GM12875 (cell line): ENCODE results near the gene SLC46A1.
A peak's percentile ranks its signal among the peaks of the same experiment; 100 is the strongest.

ENCODE experiments used
- H3K4me3 ChIP-seq: one replicate; pipeline ENCODE4 v1.5.1; 2011; ENCODE audit warnings: low read depth, low read length, control low read depth
- TF ChIP-seq, protein P1 (sequence below): IDR thresholded peaks from 2 replicates; pipeline ENCODE4 v1.5.1; 2011; ENCODE audit warnings: low read depth, mild to moderate bottlenecking, control low read depth, inconsistent platforms, low read length, moderate library complexity, borderline replicate concordance; ENCODE audit not compliant: insufficient read depth

SLC46A1 gene

DNA sequence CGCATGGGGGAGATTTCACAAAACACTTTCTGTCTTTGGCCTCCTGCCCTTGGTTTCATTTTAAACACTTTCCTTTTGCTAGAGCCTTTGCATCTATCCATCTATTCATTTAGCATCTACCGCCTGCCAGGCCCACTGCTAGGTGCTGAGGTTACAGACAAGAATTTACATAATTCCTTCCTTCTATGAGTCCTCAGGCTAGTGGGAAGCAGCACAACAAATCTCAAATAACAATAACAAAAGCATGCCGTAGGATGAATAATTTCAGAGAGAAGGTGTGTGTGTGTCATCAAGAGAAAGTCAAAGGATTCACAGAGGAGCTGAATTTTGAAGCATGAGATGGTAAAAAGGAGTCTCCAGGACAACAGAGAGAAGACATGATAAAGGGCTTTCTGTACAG lies 6.1 kb upstream of the SLC46A1 start:
- no peak overlapping the region for H3K4me3 ChIP-seq
- TF ChIP-seq, protein P1, sequence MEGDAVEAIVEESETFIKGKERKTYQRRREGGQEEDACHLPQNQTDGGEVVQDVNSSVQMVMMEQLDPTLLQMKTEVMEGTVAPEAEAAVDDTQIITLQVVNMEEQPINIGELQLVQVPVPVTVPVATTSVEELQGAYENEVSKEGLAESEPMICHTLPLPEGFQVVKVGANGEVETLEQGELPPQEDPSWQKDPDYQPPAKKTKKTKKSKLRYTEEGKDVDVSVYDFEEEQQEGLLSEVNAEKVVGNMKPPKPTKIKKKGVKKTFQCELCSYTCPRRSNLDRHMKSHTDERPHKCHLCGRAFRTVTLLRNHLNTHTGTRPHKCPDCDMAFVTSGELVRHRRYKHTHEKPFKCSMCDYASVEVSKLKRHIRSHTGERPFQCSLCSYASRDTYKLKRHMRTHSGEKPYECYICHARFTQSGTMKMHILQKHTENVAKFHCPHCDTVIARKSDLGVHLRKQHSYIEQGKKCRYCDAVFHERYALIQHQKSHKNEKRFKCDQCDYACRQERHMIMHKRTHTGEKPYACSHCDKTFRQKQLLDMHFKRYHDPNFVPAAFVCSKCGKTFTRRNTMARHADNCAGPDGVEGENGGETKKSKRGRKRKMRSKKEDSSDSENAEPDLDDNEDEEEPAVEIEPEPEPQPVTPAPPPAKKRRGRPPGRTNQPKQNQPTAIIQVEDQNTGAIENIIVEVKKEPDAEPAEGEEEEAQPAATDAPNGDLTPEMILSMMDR = no peak

DNA sequence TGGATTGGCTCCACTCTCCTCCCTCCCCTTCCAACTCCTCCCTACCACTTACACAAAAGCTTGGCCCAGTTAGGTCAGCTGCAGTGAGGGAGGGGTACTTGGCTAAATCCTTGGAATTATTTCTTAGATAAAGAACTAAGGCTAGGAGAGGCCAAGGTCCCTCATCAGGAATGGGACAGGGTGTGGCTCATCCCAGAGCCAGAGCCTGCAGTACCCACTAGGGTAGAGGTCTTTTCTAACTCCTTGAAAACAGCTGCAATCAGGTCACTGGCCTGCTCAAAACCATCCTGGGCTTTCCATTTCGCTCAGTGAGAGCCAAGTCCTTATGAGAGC lies 1.9 kb upstream of the SLC46A1 start:
- TF ChIP-seq, protein P1 = no peak
- no peak overlapping the region for H3K4me3 ChIP-seq

DNA sequence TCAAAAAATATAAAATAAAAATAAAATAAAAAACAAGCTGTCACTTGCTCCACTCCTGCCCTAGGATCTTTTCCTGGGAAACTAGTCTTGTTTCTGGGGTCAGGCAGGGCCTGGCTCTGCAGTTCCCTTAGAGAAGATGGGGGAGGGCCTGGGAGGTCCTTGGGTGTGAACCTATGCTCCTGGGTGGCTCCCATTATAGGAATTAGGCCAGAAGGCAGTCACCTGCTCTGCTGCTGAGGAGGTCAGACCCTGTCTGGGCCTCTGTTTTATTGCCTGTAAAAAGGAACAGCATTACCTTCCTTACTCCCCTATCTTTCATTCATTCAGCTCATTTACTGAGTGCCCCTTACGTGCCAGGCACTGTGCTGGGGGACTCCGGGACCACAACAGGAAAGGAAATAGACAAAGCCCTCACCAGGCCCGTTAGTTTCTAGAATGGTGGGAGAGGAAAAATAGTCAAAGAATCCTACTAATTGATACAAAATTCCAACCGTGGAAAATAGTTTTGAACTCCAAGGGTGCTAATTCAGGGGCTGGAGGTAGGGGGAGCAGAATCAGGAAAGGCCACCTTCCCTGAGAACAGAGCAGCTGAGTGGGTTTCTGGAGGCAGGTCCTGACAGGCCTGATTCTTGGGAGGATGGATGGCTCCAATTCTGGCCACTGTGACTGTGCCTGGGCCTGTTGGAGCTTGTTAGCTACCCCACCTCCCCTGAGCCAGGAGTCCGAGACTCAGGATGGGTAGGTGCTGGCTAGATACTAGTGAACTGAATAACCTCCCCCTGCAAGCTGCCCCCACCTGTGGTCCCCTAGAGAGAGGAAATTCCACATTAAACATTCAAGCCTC lies 1.3 kb upstream of the SLC46A1 start:
- TF ChIP-seq, protein P1 = no peak

DNA sequence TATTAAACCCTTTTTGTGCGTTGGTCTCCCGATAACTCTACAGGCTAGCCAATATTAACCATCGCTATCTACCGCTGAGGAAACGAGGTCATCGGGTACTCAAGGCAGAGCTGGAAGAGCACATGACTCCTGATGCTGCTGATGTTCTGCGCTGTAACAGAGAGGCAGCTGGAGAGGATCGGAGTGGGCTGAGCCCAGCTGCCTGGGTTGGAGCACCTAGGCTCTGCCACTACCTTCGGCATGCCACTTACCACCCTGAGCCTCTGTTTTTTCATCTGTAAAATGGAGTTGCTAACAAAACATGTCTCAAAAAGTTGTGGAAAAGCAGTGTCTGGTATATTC lies 432 bp upstream of the SLC46A1 start:
- TF ChIP-seq, protein P1 = no peak
- peak overlapping the region; percentile 64 for H3K4me3 ChIP-seq

More for the DNA sequence above, 1.3 kb upstream of the SLC46A1 start:
- no peak overlapping the region for H3K4me3 ChIP-seq

DNA sequence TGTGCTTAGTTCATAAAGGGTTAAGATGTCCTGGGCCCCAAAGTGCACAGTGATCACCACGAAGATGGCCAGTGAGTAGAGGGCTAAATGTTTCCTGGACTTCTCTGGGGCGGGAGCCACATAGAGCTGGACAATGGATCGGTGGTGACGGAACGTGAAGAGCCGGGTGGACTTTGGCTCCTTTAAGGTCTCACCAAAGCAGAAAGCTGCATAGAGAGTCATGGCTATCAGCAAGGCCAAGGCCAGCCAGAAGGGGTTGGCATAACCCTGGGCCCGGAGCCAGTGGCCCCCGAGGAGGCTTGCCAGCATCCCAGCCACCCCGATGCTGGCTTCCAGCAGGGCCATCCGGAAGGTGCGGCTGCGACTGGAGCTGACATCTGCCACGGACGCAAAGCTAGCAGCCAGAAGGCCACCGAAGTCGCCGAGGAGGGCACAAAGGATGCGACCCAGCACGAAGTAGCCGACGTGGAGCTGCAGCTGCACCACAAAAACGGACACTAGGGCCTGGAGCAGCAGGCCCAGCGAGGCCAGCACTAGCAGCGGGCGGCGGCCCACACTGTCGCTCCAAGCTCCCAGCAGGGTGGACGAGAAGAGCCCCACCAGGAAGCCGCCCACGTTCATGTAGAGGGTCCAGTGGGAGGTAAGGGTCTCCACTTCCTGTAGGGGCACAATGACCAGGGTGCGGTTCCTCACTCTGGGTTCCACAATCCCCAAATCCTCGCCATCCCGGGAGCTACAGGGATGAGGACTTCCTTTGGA lies 1.0 kb downstream of the SLC46A1 start:
- TF ChIP-seq, protein P1 = no peak
- H3K4me3 ChIP-seq = peak overlapping the region; percentile 64

DNA sequence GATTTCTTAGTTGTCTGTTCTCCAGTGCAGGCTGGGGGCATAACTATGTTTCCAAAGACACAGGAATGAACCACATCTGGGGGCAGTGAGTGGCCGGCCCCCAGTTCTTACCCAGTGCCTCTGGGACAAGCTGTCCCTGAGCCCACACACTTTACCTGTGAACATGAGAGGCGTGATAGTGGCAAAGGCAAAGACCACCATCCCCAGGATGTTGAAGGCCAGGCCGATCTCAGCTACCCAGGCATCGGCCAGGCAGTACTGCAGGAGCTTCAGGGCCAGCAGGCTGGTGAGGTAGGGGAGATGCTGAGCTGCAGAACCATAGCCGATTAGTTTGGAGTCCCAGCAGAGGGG lies 1.6 kb downstream of the SLC46A1 start:
- TF ChIP-seq, protein P1 = no peak

DNA sequence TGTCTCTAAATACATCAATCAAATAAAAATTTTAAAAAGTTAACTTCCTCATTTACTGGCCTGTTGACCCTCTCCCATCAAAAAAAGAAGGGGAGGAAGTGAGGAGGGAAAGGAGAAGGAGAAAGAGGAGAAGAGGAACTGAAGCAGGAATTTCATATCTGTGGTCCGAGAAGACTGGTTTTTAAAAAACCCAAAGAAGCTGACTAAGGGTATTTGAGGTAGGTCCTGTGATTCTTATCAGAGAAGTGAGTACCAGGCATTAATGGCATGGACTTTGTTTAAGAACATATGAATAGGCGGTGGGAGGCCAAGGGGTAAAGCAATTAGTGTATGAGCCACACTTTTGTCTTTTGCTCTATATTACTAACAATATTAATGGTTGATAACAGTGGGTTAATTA lies 2.0 kb downstream of the SLC46A1 start:
- TF ChIP-seq, protein P1 = no peak
- no peak overlapping the region for H3K4me3 ChIP-seq

More for the DNA sequence above, 1.6 kb downstream of the SLC46A1 start:
- no peak overlapping the region for H3K4me3 ChIP-seq
